Kidney glomerular epithelial cell (primary cell): ENCODE data around the gene CD180.

ENCODE experiments used
- DNase-seq: peaks from one replicate; lab custom pipeline; 2025; lab: John Stamatoyannopoulos, UW

CD180 gene

GRCh38 chr5:67196537-67197059 lies at the start of gene CD180:
Gene CD180 (minus strand): TSS chr5:67196799. CDS start chr5:67196641, 158 bp downstream.
- DNase-seq: no peak

GRCh38 chr5:67246108-67246507 lies 49.5 kb upstream of the CD180 start:
- peak; percentile 78 for DNase-seq

- DNase-seq: no peak
These were observed 48.8 kb upstream of the CD180 start for GRCh38 chr5:67245259-67245846.

GRCh38 chr5:67244345-67244793 lies 47.8 kb upstream of the CD180 start:
- DNase-seq: no peak

GRCh38 chr5:67243944-67244343 lies 47.3 kb upstream of the CD180 start:
- no peak for DNase-seq

GRCh38 chr5:67243349-67243748 lies 46.8 kb upstream of the CD180 start:
- DNase-seq: no peak

GRCh38 chr5:67241326-67241725 lies 44.7 kb upstream of the CD180 start:
- DNase-seq: no peak

GRCh38 chr5:67240846-67241245 lies 44.2 kb upstream of the CD180 start:
- DNase-seq: no peak

GRCh38 chr5:67240065-67240464 lies 43.5 kb upstream of the CD180 start:
- DNase-seq: no peak

- no peak for DNase-seq
These were observed 41.6 kb upstream of the CD180 start for GRCh38 chr5:67238191-67238590.

GRCh38 chr5:67235399-67236110 lies 39.0 kb upstream of the CD180 start:
- peak; percentile 27 for DNase-seq

- DNase-seq: peak; percentile 49
These were observed 38.1 kb upstream of the CD180 start for GRCh38 chr5:67234671-67235176.

GRCh38 chr5:67233075-67233474 lies 36.5 kb upstream of the CD180 start:
- DNase-seq: no peak

GRCh38 chr5:67223211-67223610 lies 26.6 kb upstream of the CD180 start:
- no peak for DNase-seq

GRCh38 chr5:67222243-67223025 lies 25.8 kb upstream of the CD180 start:
- DNase-seq: no peak

- DNase-seq: no peak
These were observed 25.1 kb upstream of the CD180 start for GRCh38 chr5:67221487-67222242.

GRCh38 chr5:67216564-67216963 lies 20.0 kb upstream of the CD180 start:
- no peak for DNase-seq

- no peak for DNase-seq
These were observed 19.2 kb upstream of the CD180 start for GRCh38 chr5:67215519-67216471.

GRCh38 chr5:67214707-67215447 lies 18.3 kb upstream of the CD180 start:
- DNase-seq: no peak

GRCh38 chr5:67214036-67214435 lies 17.4 kb upstream of the CD180 start:
- DNase-seq: no peak
